NCI-H2029 treated with DMSO at 0.1 percent for 48 hours (cell line): ENCODE measurements around the gene METTL3.

Experiments used
- DNase-seq: peaks from one replicate; lab custom pipeline; 2025; lab: John Stamatoyannopoulos, UW

The METTL3 gene

GRCh38 chr14:21526672-21527317 lies 15.7 kb upstream of the METTL3 start:
- no peak for DNase-seq

- DNase-seq: peak; percentile 76
Measured at GRCh38 chr14:21525962-21526671, 15.0 kb upstream of the METTL3 start, which contains the start of gene SALL2. SALL2 (minus strand) TSS chr14:21526346; CDS start chr14:21526127, 219 bp downstream.

GRCh38 chr14:21525571-21525961 lies 14.4 kb upstream of the METTL3 start:
- DNase-seq: no peak

DNA sequence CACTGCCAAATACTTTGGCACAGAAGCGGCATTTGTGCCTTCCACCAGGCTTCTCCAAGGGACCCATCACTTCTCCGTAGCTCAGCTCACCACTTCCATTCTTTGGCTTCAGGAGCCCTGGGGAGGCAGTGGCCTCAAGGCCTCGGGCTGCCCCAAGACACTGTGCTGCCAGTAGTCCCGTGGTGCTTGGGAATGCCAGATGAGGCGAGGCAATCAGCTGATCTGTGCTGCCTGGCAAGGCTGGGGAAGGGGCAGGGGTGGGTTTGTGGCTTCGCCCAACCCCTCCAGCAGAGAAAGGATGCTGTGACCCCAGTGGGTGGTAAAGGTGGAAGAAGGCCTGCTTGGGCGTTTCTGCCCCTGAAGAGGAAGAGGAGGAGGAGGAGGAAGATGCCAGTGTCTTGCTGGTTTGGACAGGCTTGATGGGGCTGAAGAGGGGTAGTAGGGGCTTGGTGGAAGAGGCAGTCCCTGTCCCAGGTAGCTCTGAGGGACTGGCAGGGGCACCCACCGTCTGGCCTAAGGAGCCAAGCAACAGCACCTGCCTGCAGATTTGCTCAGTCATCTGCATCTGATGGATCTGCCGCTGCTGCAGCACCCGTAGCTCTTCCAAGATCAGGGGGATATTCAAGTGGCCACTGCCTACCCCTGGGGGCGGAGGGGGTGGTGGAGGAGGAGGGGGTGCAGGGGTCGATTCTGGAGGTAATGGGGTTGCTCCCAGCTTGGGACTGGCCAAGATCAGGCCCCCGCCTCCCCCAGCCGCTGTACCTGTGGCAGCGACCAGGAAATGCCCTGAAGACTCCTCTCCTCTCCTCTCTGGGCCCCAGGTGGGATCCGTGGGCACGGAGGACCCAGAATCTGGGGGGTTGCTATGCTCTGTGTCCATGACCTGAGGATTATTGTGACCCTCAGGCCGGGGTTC lies 13.7 kb upstream of the METTL3 start:
- no peak for DNase-seq

GRCh38 chr14:21523203-21523602 lies 12.1 kb upstream of the METTL3 start:
- DNase-seq: no peak

- no peak for DNase-seq
Measured at GRCh38 chr14:21521501-21521900, 10.4 kb upstream of the METTL3 start.

DNA sequence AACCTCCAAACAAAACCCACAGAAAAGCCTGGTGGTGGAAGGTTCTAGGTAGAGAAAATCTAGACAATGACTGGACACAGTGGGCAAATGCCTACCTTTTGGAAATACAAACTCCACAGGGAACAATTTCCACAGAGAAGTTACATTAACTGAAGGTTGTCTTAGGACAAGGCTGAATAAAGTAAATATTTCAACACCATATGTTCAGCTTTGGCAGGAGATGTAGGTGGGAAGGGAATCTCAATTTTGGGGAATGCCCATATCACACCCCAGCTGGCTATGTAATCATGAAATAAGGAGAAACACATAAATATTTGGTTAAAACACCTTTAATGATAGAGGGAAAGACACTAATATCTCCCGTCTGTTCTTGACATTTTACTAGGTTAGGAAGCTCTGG lies 9.6 kb upstream of the METTL3 start:
- DNase-seq: no peak

DNA sequence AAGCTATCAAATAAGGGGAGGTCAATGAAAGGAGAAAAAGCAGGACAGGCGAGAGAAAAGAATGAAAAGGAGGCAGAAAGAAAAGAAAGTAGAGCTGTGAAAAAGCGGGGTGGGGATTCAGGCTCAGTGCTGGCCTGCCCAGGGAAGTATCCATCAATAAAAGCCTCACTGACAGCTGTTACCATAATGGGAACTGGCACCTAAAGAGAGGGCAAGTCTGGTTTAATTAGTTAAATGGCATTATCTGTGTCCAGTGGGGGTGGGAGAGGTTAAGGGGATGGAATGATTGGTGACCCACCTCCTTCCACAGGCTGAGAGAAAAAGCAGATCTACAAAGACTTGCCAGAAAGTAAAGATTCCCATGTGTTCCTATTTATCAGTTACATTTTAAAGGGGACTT lies 7.6 kb upstream of the METTL3 start:
- no peak for DNase-seq

- no peak for DNase-seq
Measured at GRCh38 chr14:21514341-21514740, 3.2 kb upstream of the METTL3 start.

GRCh38 chr14:21509432-21510143 lies 1.6 kb downstream of the METTL3 start:
- DNase-seq: no peak

- DNase-seq: no peak
Measured at GRCh38 chr14:21506557-21506956, 4.6 kb downstream of the METTL3 start.

GRCh38 chr14:21505012-21505553 lies 6.1 kb downstream of the METTL3 start:
- DNase-seq: no peak

DNA sequence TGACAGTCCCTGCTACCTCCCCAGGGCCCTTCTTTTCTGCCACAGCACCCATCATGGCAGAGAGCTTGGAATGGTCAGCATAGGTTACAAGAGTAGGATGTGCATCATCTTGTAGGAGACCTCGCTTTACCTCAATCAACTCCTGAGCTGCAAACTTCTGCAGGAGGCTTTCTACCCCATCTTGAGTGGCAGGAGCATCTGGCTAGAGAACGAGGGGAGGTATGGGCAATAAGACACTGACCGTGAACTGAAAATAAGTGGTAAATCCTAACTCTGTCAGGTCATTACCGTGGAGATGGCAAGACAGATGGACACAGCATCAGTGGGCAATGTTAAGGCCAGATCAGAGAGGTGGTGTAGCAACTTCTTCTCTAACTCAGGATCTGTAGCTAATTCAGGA lies 7.8 kb downstream of the METTL3 start:
- DNase-seq: no peak

GRCh38 chr14:21501568-21501967 lies 9.6 kb downstream of the METTL3 start:
- DNase-seq: no peak

DNA sequence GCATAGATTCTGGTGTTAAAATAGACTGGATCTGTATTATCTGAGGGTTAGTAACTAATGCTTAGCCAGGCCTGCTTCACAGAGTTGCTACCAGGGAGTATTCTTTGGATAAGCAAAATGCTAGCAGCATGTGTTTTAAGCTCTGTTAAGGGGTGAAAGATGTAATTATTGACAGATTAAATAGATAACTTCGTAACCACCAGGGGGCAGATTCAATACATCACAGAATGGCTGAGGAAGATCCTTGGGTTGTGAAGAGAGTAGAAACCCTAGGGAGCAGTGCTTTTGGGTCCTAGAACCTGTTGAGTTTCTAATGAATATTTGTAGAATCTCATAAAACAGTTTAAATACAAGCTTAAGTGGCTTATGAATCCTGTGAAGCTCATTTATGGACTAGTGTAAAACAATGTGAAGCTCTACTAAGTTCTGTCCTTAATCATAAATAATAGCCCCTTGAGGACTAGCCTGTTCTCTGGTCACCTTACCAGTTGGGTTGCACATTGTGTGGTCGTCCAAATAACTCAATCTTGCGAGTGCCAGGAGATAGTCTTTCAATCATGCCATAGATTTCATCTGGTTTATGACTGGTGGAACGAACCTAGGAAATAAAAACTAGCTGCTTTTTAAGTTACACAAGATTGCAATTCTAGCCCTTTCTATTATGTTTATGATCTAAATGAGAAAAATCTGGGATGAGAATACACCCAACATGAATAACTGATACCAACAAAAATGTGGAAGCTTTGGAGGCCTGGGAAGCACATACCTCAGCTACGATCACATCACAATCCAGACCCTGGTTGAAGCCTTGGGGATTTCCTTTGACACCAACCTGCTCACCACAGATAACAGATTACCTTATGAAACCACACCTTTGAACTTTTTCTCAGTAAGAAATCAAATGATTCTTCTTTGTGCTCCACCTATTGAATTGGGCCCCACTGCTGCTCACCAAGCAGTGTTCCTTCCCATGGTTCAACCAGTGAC lies 12.3 kb downstream of the METTL3 start:
- peak; percentile 17 for DNase-seq

DNA sequence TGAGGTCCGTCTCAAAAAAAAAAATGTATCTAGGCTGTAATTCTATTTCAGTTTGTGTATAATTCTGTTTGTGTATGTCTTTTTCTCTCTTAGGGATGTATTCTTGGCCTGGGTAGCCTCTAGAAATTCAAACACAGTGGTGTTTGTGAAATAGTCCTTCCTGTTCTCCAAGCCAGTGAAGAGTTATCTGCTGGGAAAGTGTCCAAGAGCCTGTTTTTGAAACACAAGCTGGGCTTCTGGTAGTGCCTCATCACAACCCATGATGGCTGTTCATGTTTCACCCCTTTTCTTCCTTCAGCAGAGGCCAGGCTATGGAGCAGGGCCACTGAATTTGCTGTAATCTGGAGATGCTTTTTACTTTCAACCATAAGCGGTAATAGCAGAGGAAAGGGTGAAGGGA lies 14.7 kb downstream of the METTL3 start:
- DNase-seq: no peak

GRCh38 chr14:21494902-21495762 lies 16.0 kb downstream of the METTL3 start:
- DNase-seq: no peak

GRCh38 chr14:21486640-21487087 lies 24.5 kb downstream of the METTL3 start:
- no peak for DNase-seq

GRCh38 chr14:21476925-21477681 lies 34.0 kb downstream of the METTL3 start, which contains the start of the genes RAB2B and TOX4:
RAB2B (minus strand) TSS chr14:21476959; CDS start chr14:21476872, 87 bp downstream.
TOX4 (plus strand) TSS chr14:21477195; CDS start chr14:21477279, 84 bp downstream.
- DNase-seq: peak; percentile 97
